IPS-20b (cell line): ENCODE results near the gene SALL2.

Experiments
- H3K27ac ChIP-seq: one replicate; pipeline ENCODE4 v1.5.1; 2013; ENCODE audit warnings: low read length
- H3K27me3 ChIP-seq: 2 replicates; pipeline ENCODE4 v1.6.1; 2013; ENCODE audit warnings: mild to moderate bottlenecking, low read length, inconsistent platforms; ENCODE audit not compliant: insufficient read depth
- H3K36me3 ChIP-seq: 2 replicates; pipeline ENCODE4 v1.6.1; 2013; ENCODE audit warnings: low read depth, mild to moderate bottlenecking, inconsistent platforms, low read length, moderate library complexity; ENCODE audit not compliant: insufficient read depth
- H3K4me1 ChIP-seq: 2 replicates; pipeline ENCODE4 v1.6.1; 2013; ENCODE audit warnings: mild to moderate bottlenecking, control low read depth, inconsistent platforms, low read length, moderate library complexity; ENCODE audit not compliant: insufficient read depth
- H3K4me3 ChIP-seq: 2 replicates; pipeline ENCODE4 v1.5.1; 2013; ENCODE audit warnings: mild to moderate bottlenecking, low read length, inconsistent platforms
- H3K9ac ChIP-seq: 2 replicates; pipeline ENCODE4 v1.6.1; 2013; ENCODE audit warnings: low read depth, mild to moderate bottlenecking, inconsistent platforms, low read length, moderate library complexity
- H3K9me3 ChIP-seq: 2 replicates; pipeline ENCODE4 v1.6.1; 2013; ENCODE audit warnings: mild to moderate bottlenecking, low read depth, low read length, inconsistent platforms; ENCODE audit not compliant: insufficient read depth

Gene SALL2

DNA sequence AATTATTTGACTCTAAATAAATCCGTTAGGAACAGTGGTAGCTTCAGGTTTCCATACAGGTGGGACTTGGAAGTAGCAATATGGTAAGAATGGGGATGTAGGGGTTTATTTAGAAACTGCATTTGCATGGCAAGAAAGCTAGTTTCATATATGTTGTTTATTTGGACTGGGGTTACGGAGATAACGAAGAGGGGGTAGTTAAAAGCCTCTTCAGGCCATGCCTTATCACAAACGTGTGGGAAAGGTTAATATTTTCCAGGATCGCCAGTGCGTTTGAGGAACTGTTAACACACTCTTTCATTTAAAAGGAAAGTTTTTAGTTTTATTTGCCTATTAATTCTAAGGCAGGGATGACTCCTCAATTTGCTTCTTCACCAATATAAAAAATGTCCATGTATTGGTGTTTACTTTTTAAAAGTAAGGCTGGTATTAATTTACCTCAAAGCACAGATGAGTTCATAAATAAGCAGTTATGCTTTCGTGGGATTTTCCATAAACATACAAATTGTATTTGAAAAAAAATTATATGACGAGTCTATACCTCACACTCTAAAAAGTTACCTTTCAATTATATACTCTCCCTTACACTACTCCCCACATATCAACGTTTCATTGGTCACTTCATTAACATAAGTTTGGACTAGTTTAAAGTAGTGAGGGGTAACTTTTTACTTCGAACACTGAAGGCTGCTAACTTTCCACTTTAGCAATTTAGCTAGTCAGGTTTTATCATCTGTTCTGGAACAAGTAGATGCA is 50.2 kb downstream of the SALL2 start:
- Histone ChIP-seq H3K4me1 (peaks cover 3% of the 10 kb centered on the region; the same call in 1 of the 2 replicates), H3K9ac (peak overlapping the region; percentile 93), H3K27ac (peak overlapping the region; percentile 21)

More for the DNA sequence above, 50.2 kb downstream of the SALL2 start:
- Histone ChIP-seq H3K4me3 (peak overlapping the region; percentile 99), H3K9me3 (no peaks in the 10 kb centered on the region), H3K36me3 (peaks cover 28% of the 10 kb centered on the region), H3K27me3 (no peaks in the 10 kb centered on the region)
